Retinal pigment epithelial cell (primary cell): ENCODE results near the gene PSEN1.
"Not testable (repeated sequence)": the region's sequence is repeated elsewhere in the genome, so short reads cannot be mapped to it uniquely, and the experiment has no call there.

Experiments used
- DNase-seq: peaks from one replicate; pipeline ENCODE4 v3.0.0-alpha.2; 2010; ENCODE audit warnings: low read depth
- H3K4me3 ChIP-seq: 2 replicates; pipeline ENCODE4 v1.5.1; 2011; ENCODE audit warnings: mild to moderate bottlenecking, low read length, control low read depth, moderate library complexity
- TF ChIP-seq, protein P1 (sequence below): conservative IDR thresholded peaks from 2 replicates; pipeline ENCODE4 v1.5.1; 2011; ENCODE audit warnings: low read depth, low read length, control low read depth, inconsistent platforms

PSEN1 gene

GRCh38 chr14:73191441-73191840 lies 55.1 kb downstream of the PSEN1 start:
- no peak overlapping the region for H3K4me3 ChIP-seq
- no peak for DNase-seq
- TF ChIP-seq, protein P1, sequence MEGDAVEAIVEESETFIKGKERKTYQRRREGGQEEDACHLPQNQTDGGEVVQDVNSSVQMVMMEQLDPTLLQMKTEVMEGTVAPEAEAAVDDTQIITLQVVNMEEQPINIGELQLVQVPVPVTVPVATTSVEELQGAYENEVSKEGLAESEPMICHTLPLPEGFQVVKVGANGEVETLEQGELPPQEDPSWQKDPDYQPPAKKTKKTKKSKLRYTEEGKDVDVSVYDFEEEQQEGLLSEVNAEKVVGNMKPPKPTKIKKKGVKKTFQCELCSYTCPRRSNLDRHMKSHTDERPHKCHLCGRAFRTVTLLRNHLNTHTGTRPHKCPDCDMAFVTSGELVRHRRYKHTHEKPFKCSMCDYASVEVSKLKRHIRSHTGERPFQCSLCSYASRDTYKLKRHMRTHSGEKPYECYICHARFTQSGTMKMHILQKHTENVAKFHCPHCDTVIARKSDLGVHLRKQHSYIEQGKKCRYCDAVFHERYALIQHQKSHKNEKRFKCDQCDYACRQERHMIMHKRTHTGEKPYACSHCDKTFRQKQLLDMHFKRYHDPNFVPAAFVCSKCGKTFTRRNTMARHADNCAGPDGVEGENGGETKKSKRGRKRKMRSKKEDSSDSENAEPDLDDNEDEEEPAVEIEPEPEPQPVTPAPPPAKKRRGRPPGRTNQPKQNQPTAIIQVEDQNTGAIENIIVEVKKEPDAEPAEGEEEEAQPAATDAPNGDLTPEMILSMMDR = no peak

GRCh38 chr14:73194306-73194705 lies 58.0 kb downstream of the PSEN1 start:
- H3K4me3 ChIP-seq, DNase-seq: not testable (repeated sequence)

DNA sequence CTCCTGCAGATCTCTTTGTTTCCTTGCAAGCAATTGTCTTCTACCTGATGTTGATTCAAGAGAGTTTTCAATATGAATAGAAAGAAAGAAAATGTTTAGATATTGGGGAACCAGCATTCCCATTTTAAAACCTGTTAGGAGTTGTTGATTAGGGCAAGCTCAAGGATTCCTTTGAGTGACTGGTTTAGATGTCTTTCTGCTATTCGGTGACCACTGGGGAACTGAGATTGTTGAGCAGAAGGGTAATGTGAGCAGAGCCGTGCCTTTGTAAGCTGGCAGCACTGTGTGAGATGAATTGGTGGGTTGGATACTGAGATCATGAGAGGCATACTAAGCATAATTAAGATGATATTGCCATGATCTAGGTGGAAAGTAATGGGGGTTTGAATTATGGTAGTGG lies 61.9 kb downstream of the PSEN1 start:
- TF ChIP-seq, protein P1 = no peak
- H3K4me3 ChIP-seq = no peak overlapping the region
- DNase-seq = no peak

GRCh38 chr14:73203527-73203926 lies 67.2 kb downstream of the PSEN1 start:
- no peak overlapping the region for H3K4me3 ChIP-seq
- DNase-seq = no peak
- TF ChIP-seq, protein P1 = no peak

- DNase-seq = no peak
- no peak overlapping the region for H3K4me3 ChIP-seq
- TF ChIP-seq, protein P1 = no peak
These were observed 71.3 kb downstream of the PSEN1 start for GRCh38 chr14:73207615-73208014.

- no peak overlapping the region for H3K4me3 ChIP-seq
- TF ChIP-seq, protein P1 = no peak
- no peak for DNase-seq
These were observed 72.1 kb downstream of the PSEN1 start for GRCh38 chr14:73208390-73208789.

DNA sequence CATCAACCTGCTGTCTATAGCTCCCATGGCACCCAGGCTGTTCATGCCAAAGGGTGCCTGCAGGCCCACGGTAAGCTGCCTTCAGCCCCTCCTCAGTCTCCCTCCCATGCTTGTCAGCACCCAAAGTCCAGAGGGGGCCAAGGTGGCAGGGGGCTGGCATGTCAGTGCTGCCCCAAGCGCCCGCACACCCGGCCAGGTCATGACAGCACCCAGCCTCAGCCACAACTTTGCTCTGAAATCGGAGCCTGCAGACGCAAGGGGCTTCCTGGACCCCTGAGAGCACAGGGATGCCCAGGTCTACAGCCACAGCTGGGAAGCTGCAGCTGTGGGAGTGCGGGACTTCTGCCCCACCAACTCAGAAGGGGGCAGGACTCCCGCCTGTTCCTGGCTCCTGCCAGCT lies 72.5 kb downstream of the PSEN1 start:
- TF ChIP-seq, protein P1 = no peak
- no peak for DNase-seq

GRCh38 chr14:73209953-73210352 lies 73.6 kb downstream of the PSEN1 start:
- TF ChIP-seq, protein P1 = no peak
- DNase-seq = no peak
- H3K4me3 ChIP-seq = no peak overlapping the region

More for the DNA sequence above, 72.5 kb downstream of the PSEN1 start:
- H3K4me3 ChIP-seq = no peak overlapping the region
